ENCODE data around the gene PLXNA2. TPM values are rescaled to one million over a fixed set of nuclear protein-coding genes. Genes with fewer than 3 reads are reported as not detected.

The PLXNA2 gene
- total and polyA plus RNA-seq, 2 of the 8 experiments (the other 6 are each of a cell fraction or from before 2014, with no cell fraction given), result 0.33 to 1.5 TPM

DNA sequence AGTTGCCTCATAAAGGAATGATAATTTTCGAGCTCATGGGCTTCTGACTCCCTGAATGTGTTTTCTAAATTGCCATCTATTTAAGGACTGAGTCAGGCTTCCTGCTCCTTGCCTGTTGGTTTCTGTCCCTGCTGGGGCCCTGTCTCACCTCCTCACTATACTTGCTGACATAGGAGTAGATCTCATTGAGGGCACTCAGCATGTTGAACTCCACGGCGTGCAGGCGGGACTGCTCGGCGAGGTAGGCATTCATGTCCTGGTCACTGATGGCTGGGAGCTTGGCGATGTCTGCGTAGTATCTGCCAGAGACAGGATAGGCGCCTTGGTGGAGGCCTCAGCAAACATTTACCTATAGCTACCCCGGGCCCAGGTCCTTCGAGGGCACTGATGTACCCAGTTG, 216.3 kb downstream of the PLXNA2 start (continued):
- TF ChIP-seq SIN3A (conservative IDR thresholded peaks at IDR 0.05 in 1 of 2, IDR thresholded peaks at IDR 0.05 in 1 of 2; ENCODE audit: low read depth in 1 of 2, low read length in 2 of 2) (no peak), NANOG (IDR thresholded peaks at IDR 0.05; ENCODE audit: insufficient read depth, low read depth, low read length, poor library complexity, severe bottlenecking) (no peak), CTBP2 (IDR thresholded peaks at IDR 0.05; ENCODE audit: borderline replicate concordance, insufficient read depth, insufficient read length, low read length) (no peak), FOSL1 (IDR thresholded peaks at IDR 0.05; ENCODE audit: insufficient read depth, low read depth, low read length) (no peak)
